Epithelial cell of proximal tubule (primary cell): ENCODE results near the gene UGT1A5. TPM values are rescaled to one million over a fixed set of nuclear protein-coding genes. Genes with fewer than 3 reads are reported as not detected.

ENCODE experiments used
- DNase-seq: peaks from one replicate; pipeline ENCODE4 v3.0.0-alpha.2; 2011; ENCODE audit warnings: low read depth
- H3K4me3 ChIP-seq: 2 replicates; pipeline ENCODE4 v1.5.1; 2011; ENCODE audit warnings: low read depth, mild to moderate bottlenecking, low read length
- total RNA-seq: library from RNA; depleted of rRNA; stranded (reverse); fragments of >200 nt; gene quantifications from 2 replicates; pipeline ENCODE4 v1.2.3, GENCODE V29; 2015
- TF ChIP-seq, protein P1 (sequence below): conservative IDR thresholded peaks from 2 replicates; pipeline ENCODE4 v1.5.1; 2012; ENCODE audit warnings: low read depth, mild to moderate bottlenecking, low read length

The UGT1A5 gene
- total RNA-seq, 1 donor from 2014 or later: not detected

GRCh38 chr2:233674314-233674713, 38.4 kb upstream of the UGT1A5 start:
- no peak for DNase-seq
- TF ChIP-seq, protein P1, sequence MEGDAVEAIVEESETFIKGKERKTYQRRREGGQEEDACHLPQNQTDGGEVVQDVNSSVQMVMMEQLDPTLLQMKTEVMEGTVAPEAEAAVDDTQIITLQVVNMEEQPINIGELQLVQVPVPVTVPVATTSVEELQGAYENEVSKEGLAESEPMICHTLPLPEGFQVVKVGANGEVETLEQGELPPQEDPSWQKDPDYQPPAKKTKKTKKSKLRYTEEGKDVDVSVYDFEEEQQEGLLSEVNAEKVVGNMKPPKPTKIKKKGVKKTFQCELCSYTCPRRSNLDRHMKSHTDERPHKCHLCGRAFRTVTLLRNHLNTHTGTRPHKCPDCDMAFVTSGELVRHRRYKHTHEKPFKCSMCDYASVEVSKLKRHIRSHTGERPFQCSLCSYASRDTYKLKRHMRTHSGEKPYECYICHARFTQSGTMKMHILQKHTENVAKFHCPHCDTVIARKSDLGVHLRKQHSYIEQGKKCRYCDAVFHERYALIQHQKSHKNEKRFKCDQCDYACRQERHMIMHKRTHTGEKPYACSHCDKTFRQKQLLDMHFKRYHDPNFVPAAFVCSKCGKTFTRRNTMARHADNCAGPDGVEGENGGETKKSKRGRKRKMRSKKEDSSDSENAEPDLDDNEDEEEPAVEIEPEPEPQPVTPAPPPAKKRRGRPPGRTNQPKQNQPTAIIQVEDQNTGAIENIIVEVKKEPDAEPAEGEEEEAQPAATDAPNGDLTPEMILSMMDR: peak; percentile 41

DNA sequence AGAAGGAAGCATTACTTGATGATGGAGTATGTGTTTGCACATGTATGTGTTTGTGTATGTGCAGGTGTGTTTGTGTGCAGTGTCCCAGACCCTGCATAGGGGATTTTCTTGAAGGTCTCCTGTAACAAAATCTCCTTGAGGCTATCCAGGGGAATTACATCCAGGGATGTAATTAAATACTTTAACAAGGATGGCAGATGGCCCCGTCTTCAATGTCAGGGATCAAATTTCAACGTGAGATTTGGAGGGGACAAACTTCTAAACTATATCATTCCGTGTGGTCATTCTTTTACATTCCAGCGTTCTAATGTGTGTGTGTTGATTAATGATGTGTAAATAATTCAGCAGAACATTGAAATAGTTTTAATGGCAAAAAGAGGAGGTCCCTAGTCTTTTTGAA, 37.7 kb upstream of the UGT1A5 start:
- DNase-seq: no peak
- peak overlapping the region; percentile 62 for H3K4me3 ChIP-seq
- TF ChIP-seq, protein P1: peak; percentile 37

More at GRCh38 chr2:233674314-233674713, 38.4 kb upstream of the UGT1A5 start:
- H3K4me3 ChIP-seq: peak overlapping the region; percentile 62

DNA sequence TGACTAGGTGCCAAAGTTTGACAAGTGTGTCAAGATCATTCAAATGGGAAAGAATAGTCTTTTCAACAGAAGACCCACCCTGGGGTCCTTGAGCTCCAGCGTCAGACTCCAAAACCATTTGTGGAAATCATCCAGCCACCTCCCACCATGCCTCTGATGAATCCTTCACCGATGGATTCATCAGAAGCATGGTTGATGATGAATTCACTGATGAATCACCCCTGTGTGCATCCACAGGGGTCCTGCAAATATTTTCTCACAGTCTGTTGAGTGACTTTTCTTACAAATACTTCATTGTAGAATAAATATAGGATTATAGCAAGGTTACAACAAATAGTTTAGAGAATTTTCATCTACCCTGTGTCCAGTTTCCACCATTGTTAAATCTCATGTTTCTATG, 36.7 kb upstream of the UGT1A5 start:
- TF ChIP-seq, protein P1: no peak
- DNase-seq: no peak
- peak overlapping the region; percentile 62 for H3K4me3 ChIP-seq

GRCh38 chr2:233679196-233679595, 33.5 kb upstream of the UGT1A5 start:
- no peak overlapping the region for H3K4me3 ChIP-seq
- DNase-seq: no peak
- TF ChIP-seq, protein P1: no peak

DNA sequence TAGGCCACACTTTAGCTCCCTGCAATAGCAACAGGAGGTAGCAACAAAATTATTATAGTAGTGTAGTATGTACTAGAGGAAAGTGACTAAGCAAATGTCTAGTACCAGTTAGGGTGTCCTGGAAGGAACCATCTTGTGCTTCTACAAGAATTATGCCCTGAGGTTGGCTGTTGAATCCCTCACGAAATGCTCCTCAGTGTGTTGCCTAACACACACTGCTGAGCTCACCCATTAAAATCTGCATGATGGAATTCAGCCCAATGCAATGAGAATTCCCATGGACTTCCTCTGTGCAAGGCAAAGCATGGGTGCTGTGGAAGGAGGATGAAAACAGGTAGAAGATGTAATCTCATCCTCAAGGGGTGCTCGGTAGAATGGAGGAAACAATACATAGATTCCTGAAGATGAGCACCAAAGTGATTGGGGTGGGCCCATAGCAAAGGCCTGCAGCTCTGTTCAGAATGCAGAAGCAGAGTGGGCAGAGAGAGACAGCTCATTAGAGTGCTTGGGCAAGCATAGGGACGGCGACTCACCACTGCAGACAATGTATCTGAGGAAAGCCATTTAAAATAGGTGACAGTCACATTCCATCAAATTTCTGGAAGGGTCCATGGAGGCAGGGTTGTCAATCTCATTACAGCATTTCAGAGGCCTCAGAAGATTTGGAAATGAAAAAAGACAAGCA, 32.2 kb upstream of the UGT1A5 start:
- H3K4me3 ChIP-seq: no peak overlapping the region
- TF ChIP-seq, protein P1: no peak
- no peak for DNase-seq

GRCh38 chr2:233681521-233682099, 31.1 kb upstream of the UGT1A5 start, which contains the start of gene UGT1A7:
UGT1A7 (plus strand) TSS chr2:233681901; CDS start chr2:233681938, 37 bp downstream.
- TF ChIP-seq, protein P1: no peak
- no peak within 1 kb of the TSS for H3K4me3 ChIP-seq
- DNase-seq: no peak
